Frontal cortex (tissue), 4 donors: Measurements from ENCODE around the gene ESRRB. TPM values are rescaled to one million over a fixed set of nuclear protein-coding genes. Genes with fewer than 3 reads are reported as not detected.
A peak's percentile ranks its signal among the peaks of the same experiment; 100 is the strongest.

Experiments used
- DNase-seq, 2 donors: peaks; one replicate each; pipeline ENCODE4 v3.0.0; 2012; ENCODE audit warnings: low spot score in 2 of 2
- FAIRE-seq: peaks from 2 replicates; lab custom pipeline; 2012; peaks lifted over from hg19 to GRCh38; lab: Jason Lieb, UNC
- total RNA-seq: library from RNA; depleted of rRNA; stranded (reverse); fragments of >200 nt; gene quantifications from one replicate; pipeline ENCODE4 v1.2.3, GENCODE V29; 2014
- donor health status: control.
- donor health status: control.
- donor health status: control.

The ESRRB gene
- total RNA-seq: under 0.01 TPM

GRCh38 chr14:76375947-76376404 lies at the start of gene ESRRB:
TSS of gene ESRRB (plus strand) at chr14:76376137. CDS start at chr14:76376402, 265 bp downstream.
- DNase-seq (peak in 1 of 2 donors; percentile 35), FAIRE-seq (no peak)

GRCh38 chr14:76326918-76327689 lies 48.8 kb upstream of the ESRRB start:
- FAIRE-seq: no peak
- DNase-seq: no peak

- no peak for DNase-seq
- no peak for FAIRE-seq
Observed at GRCh38 chr14:76328457-76329137, 47.3 kb upstream of the ESRRB start.

GRCh38 chr14:76329154-76329928 lies 46.6 kb upstream of the ESRRB start:
- DNase-seq: no peak
- no peak for FAIRE-seq

GRCh38 chr14:76329951-76330350 lies 46.0 kb upstream of the ESRRB start:
- no peak for DNase-seq
- no peak for FAIRE-seq

- no peak for FAIRE-seq
- DNase-seq: no peak
Observed at GRCh38 chr14:76330411-76331327, 45.3 kb upstream of the ESRRB start.

- FAIRE-seq (no peak), DNase-seq (no peak)
Observed at GRCh38 chr14:76331328-76332011, 44.5 kb upstream of the ESRRB start.

- DNase-seq (no peak), FAIRE-seq (no peak)
Observed at GRCh38 chr14:76333664-76334063, 42.3 kb upstream of the ESRRB start.

GRCh38 chr14:76334316-76334715 lies 41.6 kb upstream of the ESRRB start:
- DNase-seq: no peak
- no peak for FAIRE-seq

- FAIRE-seq (no peak), DNase-seq (no peak)
Observed at GRCh38 chr14:76336876-76337275, 39.1 kb upstream of the ESRRB start.

- FAIRE-seq (no peak), DNase-seq (no peak)
Observed at GRCh38 chr14:76337635-76338545, 38.0 kb upstream of the ESRRB start.

GRCh38 chr14:76339728-76340615 lies 36.0 kb upstream of the ESRRB start:
- DNase-seq: no peak
- no peak for FAIRE-seq

- no peak for DNase-seq
- no peak for FAIRE-seq
Observed at GRCh38 chr14:76343386-76343785, 32.6 kb upstream of the ESRRB start.

GRCh38 chr14:76346391-76347160 lies 29.4 kb upstream of the ESRRB start:
- DNase-seq: no peak
- FAIRE-seq: no peak

GRCh38 chr14:76348898-76349297 lies 27.0 kb upstream of the ESRRB start:
- DNase-seq (no peak), FAIRE-seq (no peak)

- DNase-seq (no peak), FAIRE-seq (no peak)
Observed at GRCh38 chr14:76349993-76350392, 25.9 kb upstream of the ESRRB start.
